GM18505 (cell line): Measurements from ENCODE around the gene ARF6.
"Not testable (repeated sequence)": the region's sequence is repeated elsewhere in the genome, so short reads cannot be mapped to it uniquely, and the experiment has no call there.

Source experiments
- ATAC-seq: cut with Tn5 transposase; IDR thresholded peaks from one replicate; pipeline ENCODE4 v1.9.1; 2021; ENCODE audit not compliant: unreplicated experiment
- POLR2A ChIP-seq: IDR thresholded peaks from 4 replicates; pipeline ENCODE4 v1.6.1; 2011; ENCODE audit warnings: borderline replicate concordance; ENCODE audit not compliant: insufficient read depth, insufficient read length; ENCODE audit errors: extremely low read depth

ARF6 gene

DNA sequence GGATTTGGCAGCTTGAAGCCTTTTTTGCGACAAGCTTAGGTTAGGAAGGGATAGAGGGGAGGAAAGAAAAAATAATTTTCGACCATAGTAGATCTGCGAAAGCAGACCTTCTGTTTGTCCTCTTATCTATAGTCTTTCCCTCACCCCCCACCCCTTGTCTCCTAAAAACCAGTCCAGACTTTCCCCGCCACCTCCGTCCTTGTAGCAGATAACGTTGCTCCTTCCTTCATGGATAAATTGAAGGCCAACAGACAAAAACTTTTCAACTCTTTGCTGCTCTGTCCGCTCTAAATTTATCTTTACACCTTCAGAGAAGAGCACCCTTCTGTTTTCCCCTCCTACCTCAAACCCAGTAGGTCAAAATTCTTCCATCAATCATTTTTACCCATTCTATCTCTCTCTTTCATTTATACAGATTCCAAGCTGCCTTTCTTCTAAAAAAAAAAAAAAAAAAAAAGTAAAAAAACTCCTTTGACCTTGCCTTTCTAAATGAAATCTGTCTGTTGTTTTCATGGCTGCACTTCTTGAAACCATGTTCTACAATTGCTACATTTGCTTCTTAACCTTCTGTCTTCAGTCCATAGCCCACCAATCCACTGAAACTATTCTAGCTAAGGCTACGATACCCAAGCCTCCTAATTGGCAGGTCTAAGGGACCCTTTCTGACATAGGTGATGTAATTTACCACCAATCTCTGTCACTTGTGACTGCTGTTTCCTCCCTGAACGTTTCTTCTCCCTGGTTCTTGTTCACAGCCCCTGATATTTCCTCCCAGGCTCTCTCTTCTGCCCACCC, 29.2 kb upstream of the ARF6 start:
- TF ChIP-seq POLR2A = peak; percentile 25

DNA sequence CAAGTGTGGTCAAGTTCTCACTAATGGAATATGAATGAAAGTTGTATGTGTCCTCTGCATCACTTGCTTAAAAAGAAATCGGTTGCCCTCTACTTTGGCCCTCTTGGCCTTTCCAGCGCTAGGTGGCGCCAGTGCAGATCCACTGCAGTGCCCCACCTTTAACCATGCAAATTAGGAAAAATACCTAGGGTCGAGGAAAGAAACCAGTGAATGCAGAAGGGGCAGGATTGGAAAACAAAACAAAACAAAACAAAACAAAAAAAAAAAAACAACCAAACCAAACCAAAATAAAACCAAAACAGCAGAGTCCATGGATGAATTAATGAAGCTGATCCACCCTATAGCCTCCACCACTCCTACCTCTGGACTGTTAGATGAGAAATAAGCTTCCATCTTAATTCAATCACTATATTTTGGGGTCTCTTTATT, 27.4 kb upstream of the ARF6 start:
- ATAC-seq = no peak

More for the DNA sequence above, 29.2 kb upstream of the ARF6 start:
- ATAC-seq = no peak

GRCh38 chr14:49867831-49868719, 24.8 kb upstream of the ARF6 start:
- ATAC-seq = peak; percentile 83
- TF ChIP-seq POLR2A = peak; percentile 91

More for the DNA sequence above, 27.4 kb upstream of the ARF6 start:
- TF ChIP-seq POLR2A = no peak

- ATAC-seq = no peak
Measured at GRCh38 chr14:49868720-49869114, 24.2 kb upstream of the ARF6 start.

GRCh38 chr14:49870908-49871307, 22.0 kb upstream of the ARF6 start:
- no peak for ATAC-seq
- TF ChIP-seq POLR2A = no peak

More at GRCh38 chr14:49868720-49869114, 24.2 kb upstream of the ARF6 start:
- TF ChIP-seq POLR2A = no peak

- ATAC-seq = not testable (repeated sequence)
Measured at GRCh38 chr14:49873548-49873947, 19.3 kb upstream of the ARF6 start.

- TF ChIP-seq POLR2A = no peak
- no peak for ATAC-seq
Measured at GRCh38 chr14:49875640-49876198, 17.2 kb upstream of the ARF6 start.

GRCh38 chr14:49876563-49877127, 16.2 kb upstream of the ARF6 start:
- TF ChIP-seq POLR2A = no peak
- no peak for ATAC-seq

GRCh38 chr14:49879646-49880204, 13.2 kb upstream of the ARF6 start:
- peak; percentile 67 for ATAC-seq
- no peak for TF ChIP-seq POLR2A

- ATAC-seq = no peak
- TF ChIP-seq POLR2A = no peak
Measured at GRCh38 chr14:49880267-49881064, 12.4 kb upstream of the ARF6 start.

DNA sequence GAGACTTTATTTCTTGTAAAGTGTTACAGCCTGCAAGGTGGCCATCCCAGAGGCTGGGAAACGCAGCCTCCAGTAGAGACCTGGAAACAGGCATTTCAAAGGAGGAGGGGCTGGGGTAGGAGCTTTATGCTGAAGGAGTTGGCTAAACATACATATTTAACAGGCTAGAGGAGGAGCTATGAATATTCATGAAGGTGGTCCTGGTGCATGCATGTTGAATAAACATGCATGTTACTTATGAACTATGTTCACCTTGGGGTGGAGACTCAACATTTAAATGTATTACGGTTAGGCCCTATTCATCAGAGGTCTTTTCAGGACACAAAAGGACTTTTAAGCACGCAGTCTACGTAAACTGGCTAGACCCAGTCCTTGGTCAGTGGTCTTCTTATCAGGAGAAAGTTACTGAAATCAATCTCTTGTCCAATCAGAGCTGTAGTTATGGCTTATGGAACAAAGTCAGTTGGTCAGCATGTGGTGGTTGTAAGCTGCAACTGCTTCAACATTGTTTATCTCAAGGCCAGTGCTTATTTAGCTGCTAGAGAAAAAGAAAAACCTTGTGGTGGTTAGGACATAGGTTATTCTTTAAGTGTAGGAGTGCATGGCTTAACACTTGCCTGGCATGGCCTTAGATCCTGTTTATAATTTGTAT, 11.4 kb upstream of the ARF6 start:
- TF ChIP-seq POLR2A = no peak
- no peak for ATAC-seq

DNA sequence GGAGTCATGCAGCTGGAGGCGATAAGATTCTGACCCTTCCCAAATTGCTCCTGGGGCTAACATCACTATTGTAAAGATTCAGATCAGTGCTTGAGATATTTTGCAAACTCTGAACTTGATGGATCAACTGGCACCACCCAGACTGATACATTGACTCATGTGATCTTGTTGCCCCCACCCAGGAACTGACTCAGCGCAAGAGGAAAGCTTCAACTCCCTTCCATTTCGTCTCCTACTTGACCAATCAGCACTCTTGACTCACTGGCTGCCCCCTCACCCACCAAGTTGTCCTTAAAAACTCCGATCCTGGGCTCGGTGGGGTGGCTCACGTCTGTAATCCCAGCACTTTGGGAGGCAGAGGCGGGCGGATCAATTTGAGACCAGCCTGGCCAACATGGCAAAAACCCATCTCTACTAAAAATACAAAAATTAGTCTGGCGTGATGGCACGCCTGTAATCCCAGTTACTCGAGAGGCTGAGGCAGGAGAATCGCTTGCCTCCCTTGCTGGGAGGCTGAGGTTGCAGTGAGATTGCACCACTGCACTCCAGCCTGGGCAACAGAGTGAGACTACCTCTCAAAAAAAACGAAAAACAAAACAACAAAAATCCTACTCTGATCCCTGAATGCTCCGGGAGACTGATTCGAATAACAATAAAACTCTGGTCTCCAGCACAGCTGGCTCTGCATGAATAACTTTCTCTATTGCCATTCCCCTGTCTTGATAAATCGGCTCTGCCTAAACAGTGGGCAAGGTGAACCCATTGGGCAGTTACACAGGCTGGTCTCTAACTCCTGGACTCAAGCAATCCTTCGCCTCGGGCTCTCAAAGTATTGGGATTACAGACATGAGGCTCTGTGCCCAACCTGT, 9.8 kb upstream of the ARF6 start:
- TF ChIP-seq POLR2A = no peak
- ATAC-seq = no peak
